GM18520 (cell line): ENCODE measurements around the gene CTF1.
"Not testable (repeated sequence)": the region's sequence is repeated elsewhere in the genome, so short reads cannot be mapped to it uniquely, and the experiment has no call there.

Experiments
- ATAC-seq: cut with Tn5 transposase; IDR thresholded peaks from one replicate; pipeline ENCODE4 v1.9.1; 2021; ENCODE audit not compliant: unreplicated experiment

CTF1 gene

DNA sequence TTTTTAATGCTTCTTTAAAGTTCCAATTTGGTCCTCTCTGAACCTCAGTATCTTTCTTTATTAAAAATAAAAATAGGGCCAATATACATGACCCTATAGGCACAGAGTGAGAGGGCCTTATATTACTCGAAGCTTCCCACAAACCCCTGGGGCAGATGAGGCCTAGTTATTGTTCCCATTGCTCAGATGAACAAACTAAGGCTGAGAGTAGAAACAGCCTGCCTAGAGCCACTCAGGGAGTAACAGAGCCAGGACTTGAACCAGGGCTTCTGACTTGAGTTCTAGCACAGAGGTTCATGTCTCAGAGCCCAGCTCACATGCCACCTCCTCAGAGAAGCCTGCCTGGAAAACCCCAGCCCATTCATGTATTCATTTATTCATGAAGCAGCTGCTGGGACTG lies 10.3 kb upstream of the CTF1 start:
- ATAC-seq = no peak

DNA sequence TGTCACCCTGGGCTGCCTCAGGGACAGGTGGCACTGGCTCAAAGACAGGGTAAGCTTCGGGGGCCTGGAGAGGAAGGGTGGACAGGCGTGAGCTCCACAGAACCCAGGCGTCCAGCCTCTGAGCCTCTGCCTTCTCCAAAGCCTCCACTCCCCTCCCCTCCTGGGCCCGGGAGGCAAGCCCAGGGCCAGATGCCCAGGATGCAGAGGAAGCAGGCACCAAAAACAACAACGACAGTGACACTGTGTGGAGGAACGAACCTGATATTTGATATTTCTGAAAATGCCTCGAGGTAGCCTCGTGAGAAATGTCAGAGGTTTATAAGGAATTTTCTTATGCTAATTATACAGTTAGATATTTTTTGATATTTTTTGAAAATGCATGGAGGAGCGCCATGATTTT lies 8.5 kb upstream of the CTF1 start:
- no peak for ATAC-seq

DNA sequence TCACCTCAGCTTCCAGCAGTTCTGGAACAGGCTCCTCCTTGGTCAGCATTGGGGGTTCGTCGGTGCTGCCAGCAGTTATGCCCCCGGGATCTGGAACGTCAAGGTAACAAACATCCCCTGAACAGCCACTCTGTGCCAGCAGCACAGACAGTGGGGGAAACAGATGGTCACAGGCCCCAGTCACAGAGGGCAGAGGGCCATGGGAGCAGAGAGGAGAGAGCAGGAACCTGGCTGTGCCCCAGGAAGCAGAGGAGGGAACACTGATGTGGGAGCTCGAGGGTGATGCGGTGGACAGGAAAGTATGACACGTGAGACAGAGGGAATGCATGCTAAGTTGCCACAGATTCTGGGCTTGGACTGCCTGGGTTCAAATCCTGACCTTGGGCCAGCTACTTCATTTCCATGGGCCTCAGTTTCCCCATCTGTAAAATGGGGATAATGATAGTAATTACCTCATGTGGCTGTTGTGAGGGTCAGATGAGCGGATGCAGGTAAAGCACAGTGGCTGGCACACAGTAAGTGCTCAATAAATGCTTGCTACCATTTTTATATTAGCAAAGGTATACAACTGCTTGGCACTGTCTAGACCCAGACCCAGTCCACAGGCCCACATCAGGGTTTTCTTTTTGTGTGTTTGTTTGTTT lies 7.4 kb upstream of the CTF1 start:
- no peak for ATAC-seq

DNA sequence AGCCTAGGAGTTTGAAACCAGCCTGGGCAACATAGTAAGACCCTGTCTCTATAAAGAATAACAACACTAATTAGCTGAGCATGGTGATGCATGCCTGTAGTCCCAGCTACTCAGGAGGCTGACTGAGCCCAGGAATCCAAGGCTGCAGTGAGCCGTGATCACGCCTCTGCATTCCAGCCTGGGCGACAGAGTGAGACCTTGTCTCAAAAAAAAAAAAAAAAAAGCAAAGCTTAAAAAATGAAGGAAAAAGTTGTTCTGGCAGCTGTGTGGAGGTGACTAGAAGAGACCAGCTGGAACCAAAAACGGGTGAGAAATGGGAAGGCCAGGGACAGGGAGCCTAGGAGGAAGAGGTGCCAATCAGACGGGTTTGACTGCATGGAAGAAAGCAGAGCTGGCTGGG lies 6.7 kb upstream of the CTF1 start:
- ATAC-seq = no peak

DNA sequence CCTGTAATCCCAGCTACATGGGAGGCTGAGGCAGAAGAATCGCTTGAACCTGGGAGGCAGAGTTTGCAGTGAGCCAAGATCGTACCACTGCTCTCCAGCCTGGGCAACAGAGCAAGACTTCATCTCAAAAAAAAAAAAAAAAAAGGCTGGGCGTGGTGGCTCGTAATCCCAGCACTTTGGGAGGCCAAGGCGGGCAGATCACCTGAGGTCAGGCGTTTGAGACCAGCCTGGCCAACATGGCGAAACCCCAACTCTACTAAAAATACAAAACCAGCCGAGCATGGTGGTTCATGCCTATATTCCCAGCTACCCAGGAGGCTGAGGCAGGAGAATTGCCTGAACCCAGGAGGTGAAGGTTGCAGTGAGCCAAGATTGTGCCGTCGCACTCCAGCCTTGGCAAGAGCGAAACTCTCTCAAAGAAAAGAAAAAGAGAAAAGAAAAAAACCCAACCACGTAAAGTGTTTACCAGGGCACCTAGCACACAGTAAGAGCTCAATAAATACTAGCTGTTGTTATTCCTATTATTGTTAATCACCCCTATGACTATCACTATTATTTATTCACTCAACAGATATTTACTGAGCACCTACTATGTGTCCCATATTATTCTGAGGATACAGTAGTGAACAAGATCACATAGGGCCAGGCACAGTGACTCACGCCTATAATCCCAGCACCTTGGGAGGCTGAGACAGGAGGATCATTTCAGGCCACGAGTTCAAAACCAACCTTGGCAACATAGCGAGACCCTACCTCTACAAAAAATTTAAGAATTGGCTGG lies 5.2 kb upstream of the CTF1 start:
- not testable (repeated sequence) for ATAC-seq

DNA sequence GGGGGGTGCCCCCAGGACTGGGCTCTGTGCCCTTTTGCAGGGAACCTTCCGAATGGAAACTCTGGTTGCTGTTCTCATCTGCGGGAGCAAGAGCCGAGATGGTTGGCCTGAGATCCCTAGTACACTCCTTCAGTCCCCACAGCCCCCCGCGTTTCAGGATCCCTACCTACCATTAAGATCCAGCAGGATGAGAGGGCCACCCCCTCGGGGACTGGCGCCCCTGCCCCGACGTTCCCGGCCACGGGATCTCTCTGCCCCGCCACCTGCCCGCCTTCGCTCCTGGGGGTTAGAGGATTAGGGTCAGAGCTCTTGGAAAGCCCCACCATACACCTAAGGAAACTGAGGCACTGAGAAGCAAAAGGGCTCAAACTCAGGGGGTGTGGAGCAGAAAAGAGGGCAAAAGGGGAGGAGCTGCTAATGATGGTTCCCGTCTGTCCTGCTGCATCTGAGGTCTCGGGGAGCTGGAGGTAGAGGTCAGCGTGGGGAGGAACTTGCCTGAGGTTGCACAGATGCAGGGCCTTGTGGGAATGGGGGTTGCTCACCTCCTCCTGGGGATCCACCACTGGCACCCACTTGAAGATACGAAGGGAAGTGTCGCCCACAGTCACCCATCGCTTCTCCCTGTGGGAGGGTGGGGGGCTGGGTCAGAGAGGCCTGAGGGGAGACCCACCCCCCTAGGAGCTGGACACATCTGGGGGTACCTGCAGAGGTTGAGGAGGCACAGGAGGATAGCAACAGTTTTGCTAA lies 3.6 kb upstream of the CTF1 start:
- no peak for ATAC-seq

DNA sequence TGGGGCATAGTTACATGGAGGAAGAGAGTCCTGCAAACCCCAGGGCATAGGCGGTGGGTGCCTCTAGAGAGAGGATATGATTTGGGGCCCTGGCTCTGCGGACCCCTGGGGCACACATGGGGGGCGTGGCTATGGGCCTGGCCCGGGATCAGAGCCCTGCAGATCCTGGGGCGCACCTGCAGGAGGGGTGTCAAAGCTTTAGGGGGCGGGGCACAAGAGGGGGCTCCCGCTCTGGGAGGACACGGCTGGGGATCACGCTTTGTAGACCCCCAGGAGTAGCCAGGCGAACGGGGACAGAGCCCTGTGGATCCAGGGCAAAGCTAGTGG lies 3.0 kb upstream of the CTF1 start:
- no peak for ATAC-seq

DNA sequence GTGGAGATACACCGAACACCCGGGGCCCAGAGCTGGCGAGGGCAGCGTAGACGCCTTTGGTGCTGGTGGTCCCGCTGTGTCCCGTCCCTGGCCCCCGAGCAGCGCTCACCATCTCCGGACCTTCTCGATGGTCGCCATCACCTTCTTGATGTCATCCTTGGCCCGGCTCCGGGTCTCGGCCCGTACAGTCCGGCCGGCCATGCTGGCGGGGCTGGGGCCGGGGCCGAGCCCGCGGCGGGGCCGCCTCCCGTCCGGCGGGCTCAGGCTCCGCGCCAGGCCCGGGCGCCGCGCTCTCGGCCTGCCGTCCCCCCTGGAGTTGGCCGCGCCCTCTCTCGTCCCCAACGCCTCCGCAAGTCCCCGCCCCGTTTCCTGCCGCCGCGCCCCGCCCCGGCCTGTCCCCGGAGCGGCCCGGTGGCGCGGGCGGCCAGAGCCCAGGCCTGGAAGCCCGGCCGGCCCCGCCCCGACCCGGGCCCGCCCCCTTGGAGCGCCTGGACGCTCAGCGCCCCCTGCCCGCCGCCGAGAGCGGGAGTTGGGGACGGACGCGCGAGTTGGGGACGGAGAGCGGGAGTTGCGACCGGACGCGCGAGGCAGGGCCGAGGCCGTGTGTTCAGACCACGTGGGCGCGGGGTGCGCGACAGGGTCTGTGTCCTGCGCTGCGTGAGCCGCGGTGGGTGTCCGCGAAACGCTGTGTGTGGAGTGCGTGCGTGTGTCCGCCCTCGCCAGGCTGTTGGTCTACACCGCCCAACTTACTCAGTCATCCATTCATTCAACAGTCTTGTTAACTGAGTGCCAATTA lies 2.5 kb upstream of the CTF1 start, which contains the start of gene BCL7C:
TSS of gene BCL7C (minus strand) at position 334 of the 796 bp plus-strand sequence. CDS start at position 201, 133 bp downstream.
- peak; percentile 87 for ATAC-seq

DNA sequence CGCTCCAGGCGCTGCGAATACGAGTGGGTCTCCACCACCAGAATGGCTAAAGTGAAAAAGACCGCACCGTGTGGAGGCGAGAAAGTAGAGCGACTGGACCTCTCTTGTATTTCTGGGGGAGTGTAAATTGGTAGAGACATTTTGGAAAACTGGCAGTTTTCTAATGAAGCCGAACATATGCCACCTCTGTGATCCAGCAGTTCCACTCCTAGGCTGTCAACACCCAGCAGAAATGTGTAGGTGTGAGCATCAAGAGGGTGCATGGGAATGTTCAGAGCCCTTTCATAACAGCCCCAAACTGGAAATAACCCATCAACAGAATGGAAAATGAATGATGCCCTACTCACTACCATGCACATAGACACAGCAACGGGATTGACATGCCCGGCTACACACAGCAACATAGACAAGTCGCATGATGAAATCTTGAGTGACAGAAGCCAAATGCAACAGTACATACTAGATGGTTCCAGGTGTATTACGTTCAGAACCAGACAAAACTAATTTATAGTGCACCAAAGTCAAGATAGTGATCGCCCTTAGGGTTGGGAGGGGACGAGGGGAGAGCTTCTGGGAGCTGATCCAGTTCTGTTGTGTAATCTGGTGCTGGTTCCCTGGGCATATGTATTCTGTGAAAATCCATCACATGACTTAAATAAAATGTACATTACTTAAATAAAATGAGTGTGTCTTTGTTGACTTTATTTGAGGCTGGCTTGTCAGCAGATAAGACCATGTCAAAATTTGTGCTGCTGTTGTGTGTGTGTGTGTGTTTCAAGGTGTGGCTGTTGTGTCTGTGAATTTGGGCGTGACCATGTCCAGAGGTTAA lies 1.7 kb upstream of the CTF1 start:
- no peak for ATAC-seq

DNA sequence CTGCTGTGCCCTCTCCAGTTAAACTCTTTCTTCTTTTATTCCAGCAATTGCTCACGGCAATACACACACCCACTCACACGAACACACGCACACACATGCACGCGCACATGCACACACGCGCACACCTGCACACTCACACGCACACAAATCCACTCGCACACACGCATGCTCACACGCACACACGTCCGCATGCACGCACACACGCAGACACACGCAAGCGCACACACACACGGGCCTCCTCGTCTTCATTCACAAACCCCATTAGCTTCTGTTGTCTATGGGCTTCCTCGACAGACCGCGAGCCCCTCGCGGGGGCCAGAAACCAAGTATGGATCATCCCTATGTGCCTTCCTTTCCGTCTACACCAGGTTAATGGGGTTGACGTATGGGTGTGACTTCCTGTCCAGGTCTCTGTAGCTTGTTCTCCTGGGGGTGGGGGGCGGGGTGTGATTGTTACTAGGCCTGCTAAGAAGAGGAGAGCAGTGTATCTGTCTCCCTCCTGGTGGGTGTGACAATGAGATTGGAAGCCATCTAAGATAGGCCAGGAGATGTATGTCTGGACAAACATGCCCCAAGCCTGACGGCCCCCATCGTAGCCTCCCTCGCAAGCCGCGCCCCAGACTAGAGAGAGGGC lies 670 bp upstream of the CTF1 start:
- ATAC-seq = no peak

DNA sequence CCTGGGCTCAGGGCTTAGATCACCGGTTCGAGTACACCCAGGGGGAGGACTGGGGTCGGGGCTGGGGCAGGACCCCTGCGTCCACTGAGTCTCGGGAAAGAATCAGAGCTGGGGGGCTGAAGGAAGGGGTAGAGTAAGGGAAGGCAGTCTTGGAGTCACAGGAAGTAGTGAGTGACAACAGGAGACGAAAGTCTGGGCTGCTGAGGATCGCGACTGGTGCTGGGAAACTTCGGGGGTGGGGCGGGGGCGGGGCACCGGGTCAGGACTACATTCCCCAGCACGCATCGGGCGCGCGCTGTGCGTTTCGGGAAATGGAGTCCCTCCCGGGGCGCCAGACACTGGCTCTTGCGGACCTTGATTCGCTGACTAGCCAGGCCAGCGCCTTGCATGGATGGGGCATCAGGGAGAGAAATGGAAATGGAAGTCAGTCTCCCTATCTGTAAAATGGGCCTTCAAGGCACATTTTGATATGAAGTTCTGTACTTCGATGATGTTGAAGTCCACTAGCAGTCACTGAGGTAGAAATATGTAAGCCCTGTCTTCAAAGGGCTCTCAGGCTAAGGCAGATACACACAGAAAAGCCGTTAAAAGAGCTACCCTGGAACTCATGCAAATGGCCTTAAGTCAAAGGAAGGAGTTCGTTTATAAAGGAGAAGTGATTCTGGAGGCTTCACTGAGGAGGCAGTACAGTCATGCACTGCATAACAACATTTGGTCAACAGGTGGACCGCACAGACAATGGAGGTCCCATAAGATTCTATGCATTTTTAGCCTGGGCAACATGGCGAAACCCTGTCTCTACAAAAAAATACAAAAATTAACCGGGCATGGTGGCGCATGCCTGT lies 697 bp downstream of the CTF1 start:
- no peak for ATAC-seq

DNA sequence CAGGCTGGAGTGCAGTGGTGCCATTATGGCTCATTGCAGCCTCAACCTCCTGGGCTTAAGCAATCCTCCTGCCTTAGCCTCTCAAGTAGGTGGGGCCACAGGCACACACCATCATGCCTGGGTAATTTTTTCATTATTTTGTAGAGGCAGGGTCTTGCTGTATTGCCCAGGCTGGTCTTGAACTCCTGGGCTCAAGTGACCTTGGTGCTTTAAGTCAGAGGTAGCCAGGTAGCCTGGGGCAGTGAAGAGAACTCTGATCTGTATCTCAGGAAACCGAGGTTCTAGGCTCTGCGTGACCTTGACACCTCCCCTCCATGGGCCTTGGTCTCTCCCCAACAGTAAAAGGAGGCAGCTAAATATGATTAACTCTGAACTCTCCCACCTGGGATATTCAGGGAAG lies 3.4 kb downstream of the CTF1 start:
- ATAC-seq = no peak

DNA sequence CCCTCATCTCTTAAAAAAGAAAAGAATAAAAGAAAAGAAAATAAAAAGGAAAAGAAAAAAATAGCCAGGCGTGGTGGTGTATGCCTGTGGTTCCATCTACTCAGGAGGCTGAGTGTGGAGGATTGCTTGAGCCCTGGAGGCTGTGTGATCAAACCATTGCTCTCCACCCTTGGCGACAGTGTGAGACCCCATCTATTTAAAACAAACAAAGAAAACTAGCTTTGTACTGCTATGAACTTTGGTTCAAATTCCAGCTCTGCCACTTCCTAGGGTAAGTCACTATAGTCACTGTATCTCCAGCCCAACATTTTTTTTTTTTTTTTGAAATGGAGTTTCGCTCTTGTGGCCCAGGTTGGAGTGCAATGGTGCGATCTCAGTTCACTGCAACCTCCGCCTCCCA lies 4.2 kb downstream of the CTF1 start:
- ATAC-seq = no peak

DNA sequence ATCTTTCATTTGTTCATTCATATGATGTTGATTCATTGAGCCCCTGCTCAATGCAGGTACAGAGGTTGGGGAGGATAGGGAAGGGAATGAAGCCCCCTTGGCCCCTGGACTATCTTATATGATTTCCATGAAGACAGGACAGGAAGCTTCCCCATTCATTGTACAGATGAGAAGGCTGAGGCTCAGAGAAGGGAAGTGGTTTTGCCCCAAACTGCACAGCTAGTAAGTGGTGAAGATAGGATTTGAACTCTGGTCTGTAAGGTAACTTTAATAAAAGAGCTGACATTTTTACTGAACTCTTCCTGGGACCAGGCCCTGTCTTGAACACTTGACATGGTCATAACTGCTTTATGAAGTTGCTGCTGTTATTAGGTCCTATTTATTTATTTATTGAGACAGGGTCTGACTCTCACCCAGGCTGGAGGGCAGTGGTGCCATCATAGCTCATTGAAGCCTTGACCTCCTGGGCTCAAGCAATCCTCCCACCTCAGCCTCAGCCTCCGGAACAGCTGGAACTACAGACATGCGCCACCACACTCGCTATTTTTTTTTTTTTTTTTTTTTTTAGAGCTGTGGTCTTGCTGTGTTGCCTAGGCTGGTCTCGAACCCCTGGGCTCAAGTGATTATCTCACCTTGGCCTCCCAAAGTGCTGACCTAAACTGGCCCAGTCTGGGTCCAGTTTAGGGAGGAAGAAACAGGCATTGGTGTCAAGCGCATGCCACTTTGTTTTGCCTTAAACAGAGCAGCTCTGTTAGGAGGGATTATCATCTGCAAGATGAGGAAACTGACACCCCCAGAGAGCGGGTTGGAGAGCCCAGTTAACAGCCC lies 5.0 kb downstream of the CTF1 start:
- no peak for ATAC-seq

DNA sequence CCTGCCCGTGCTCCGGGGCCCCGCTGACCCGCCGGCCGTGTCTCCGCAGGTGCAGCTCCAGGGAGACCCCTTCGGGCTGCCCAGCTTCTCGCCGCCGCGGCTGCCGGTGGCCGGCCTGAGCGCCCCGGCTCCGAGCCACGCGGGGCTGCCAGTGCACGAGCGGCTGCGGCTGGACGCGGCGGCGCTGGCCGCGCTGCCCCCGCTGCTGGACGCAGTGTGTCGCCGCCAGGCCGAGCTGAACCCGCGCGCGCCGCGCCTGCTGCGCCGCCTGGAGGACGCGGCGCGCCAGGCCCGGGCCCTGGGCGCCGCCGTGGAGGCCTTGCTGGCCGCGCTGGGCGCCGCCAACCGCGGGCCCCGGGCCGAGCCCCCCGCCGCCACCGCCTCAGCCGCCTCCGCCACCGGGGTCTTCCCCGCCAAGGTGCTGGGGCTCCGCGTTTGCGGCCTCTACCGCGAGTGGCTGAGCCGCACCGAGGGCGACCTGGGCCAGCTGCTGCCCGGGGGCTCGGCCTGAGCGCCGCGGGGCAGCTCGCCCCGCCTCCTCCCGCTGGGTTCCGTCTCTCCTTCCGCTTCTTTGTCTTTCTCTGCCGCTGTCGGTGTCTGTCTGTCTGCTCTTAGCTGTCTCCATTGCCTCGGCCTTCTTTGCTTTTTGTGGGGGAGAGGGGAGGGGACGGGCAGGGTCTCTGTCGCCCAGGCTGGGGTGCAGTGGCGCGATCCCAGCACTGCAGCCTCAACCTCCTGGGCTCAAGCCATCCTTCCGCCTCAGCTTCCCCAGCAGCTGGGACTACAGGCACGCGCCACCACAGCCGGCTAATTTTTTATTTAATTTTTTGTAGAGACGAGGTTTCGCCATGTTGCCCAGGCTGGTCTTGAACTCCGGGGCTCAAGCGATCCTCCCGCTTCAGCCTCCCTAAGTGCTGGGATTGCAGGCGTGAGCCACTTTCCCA lies 5.9 kb downstream of the CTF1 start:
- ATAC-seq = no peak

DNA sequence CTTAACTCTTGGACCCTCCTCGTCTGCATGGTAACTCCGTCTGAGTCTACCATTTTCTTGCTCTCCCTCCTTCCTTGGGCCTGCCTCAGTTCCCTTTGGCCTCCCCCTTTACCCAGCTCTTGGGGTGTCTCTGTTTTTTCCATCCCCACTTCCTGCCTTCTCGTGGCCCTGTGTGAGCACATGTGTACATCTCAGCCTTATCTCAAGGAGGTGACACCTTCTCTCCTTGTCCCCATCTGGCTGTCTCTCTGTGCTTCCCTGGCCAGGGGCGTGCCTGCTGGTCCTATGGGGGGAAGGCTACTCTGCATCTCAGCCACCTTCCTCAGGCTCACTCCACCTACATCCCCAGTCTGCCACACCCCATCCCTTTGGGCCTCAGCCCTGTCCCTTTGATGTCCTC lies 6.6 kb downstream of the CTF1 start:
- ATAC-seq = no peak

DNA sequence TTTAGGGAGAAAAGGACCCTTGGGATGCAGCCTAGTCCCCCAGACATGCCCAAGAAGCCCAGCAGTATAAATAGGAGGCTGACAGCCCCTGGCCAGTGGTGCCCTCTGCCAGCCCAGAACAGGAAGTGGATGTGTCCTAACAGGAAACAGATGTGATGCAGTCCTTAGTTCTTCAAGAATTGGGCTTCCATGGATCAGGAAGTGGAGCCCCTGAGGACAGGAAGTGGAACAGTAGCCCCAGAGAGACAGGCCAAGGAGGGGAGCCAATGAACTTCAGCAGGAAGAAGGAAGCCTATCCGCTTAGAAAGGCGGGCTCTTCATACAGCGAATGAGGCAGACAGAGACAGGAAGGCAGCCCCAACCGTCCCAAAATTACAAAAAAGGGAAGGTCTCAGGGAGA lies 7.2 kb downstream of the CTF1 start:
- ATAC-seq = no peak
